ENCODE data around the gene THADA.

Gene THADA

DNA sequence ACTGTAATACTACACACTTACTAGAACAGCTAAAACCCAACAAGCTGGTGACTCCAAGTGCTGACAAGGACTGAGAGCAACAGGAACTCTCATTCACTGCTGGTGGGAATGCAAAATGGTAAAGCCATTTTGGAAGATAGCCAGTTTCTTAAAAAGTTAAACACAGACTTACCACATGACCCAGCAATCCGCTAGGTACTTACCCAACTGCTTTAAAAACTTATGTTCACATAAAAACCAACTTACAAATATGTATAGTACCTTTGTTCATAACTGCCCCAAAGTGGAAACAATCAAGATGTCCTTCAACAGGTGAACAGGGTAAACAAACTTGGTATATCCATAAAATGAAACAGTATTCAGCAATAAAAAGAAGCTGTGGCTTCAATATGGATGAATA is 216.3 kb downstream of the THADA start:
- DNase-seq = no peak

DNA sequence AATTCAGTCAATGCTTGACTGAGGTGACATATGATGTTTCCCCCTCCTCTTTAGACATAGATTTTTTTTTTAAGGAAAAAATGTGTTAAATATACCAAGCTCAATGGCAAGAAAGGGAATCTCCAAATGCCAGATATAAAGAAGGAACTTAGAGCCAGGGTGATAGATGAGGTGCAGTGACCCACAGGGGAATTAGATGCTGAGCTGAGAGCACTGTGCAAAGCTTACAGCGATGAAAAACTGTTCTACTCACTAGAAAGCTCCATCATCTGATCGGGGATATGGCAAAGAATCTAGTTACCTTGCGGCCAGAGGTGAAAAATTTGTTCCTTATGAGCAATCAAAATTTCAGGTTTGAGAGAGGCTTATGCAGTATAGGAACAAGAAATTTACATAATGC is 218.5 kb downstream of the THADA start:
- DNase-seq = no peak

DNA sequence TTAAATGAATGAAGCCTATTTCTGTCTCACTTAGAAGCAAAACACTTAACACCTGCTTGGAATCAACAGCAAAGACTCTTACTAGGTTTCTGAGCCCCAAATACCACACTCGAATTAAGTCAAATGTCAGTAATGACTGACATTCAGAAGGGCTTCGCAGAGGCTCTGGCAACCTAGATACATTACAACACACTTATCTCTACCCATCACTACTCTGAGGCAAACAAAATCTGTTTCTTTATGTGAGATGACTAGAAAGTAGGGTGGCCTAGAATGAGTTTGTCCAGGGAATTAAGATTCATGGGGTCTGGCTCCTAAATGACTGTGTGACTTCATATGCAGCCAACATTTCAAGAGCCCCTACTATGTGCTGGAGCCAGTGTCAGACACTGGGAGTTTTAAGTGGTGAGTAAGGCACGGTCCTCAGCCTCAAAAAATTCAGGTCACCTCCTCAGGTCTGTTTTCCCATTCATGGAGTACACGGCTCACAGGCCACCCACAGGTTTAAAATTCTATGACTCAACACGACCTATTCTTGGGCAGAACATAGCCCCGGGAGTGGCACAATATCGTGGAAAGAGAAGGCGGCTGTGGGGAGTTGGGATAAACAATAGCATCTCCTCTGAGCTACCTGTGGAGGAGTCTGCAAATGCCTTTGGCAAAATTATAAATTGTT is 219.2 kb downstream of the THADA start:
- no peak for DNase-seq

GRCh38 chr2:43375746-43376522 is 219.9 kb downstream of the THADA start:
- no peak for DNase-seq

DNA sequence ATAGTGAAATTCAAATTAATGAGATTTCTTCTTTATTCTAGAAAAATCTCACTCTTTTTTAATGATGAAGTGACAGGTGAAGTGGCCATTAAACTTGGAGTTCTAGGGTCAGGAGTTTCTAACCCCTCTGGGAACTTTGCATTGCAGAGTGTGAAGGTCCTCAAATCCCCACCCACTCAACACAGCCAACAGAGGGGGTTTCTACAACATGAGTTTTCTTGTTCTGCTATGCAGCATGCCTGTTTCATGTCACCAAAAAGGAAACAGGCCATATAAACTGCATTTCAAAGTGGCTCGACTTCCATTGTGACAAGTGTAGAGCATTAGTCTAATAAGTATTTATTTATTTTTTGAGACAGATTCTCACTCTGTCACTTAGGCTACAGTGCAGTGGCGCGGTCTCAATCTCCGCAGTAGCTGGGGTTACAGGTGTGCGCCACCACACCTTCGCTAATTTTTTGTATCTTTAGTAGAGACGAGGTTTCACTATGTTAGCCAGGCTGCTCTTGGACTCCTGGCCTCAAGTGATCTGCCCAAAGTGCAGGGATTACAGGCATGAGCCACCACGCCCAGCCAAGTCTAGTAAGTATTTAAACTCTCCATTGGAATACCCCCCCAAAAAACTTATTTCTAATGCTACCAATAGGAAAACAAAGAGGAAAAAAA is 223.3 kb downstream of the THADA start:
- DNase-seq = no peak

GRCh38 chr2:43370705-43371104 is 225.1 kb downstream of the THADA start:
- no peak for DNase-seq

- DNase-seq = no peak
Measured at GRCh38 chr2:43370146-43370545, 225.7 kb downstream of the THADA start.

- DNase-seq = no peak
Measured at GRCh38 chr2:43368483-43369385, 227.1 kb downstream of the THADA start.

DNA sequence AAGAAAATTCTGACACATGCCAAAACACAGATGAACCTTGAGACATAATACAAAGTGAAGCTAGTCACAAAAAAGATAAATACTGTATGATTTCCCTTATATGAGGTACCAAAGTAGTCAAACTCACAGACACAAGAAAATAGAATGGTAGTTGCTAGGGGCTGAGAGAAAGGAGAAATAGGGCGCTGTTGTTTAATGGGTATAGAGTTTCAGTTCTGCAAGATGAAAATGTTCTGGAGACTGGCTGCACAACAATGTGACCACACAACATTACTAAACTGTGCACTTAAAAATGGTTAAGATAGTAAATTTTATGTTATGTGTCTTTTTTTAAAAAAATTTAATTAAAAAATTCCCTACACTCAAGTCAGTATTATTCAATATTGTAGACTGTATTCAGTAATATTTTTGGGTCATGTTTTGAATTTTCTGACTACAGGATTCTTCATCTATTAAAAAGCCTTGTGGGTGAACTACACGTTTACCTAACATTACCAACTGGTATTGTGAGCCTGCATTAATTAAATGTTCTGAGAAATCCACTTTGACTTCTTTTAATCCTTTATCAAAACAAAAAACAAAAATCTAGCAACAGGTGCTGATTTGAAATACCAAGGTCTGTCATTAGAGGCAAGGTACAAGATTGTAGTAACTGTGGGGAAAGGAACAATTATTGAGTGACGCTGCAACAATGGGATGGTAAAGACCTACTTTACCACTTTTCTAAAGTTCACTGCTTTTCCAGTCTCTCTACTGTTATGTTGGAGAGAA is 228.6 kb downstream of the THADA start:
- no peak for DNase-seq

- DNase-seq = no peak
Measured at GRCh38 chr2:43363120-43363519, 232.7 kb downstream of the THADA start.

GRCh38 chr2:43361286-43361685 is 234.6 kb downstream of the THADA start:
- DNase-seq = peak; percentile 25

DNA sequence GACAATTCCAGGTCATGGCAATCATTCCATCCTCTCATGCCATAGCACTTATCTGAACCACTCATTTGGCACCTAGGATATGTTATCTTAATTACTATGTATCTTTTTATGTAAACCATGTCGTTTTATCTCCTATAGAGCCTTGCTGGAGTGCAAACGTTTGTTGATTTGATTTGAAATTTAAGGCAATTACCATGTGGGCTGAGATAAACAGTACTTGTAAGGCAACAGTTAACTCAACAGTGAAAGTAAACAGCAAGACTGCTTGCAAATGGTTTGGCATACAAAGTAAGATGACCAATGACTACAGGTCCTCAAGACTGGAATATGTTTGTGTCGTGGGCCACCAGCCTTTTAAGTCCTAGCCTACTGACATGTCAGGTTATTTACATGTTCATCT is 235.7 kb downstream of the THADA start:
- no peak for DNase-seq

- DNase-seq = no peak
Measured at GRCh38 chr2:43358410-43359201, 237.2 kb downstream of the THADA start.

DNA sequence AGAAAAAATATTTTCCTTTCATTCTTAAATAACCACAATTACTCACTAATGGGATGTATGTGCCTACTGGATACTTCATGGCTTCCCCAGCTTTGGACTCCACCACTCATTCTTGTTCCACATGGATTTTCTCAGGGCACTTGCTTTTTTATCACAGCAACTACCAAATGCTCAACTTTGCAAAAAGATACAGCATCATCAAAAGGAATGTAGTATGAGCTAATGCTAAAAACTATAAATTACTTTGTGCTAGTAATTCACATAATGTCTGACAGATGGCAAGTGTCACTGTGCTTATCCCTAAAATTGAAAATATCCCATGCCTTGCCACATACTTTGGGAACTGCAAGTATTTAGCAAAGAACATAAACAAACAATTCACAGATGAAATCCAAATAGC is 239.1 kb downstream of the THADA start:
- DNase-seq = peak; percentile 87

- no peak for DNase-seq
Measured at GRCh38 chr2:43355399-43355798, 240.4 kb downstream of the THADA start.

- peak; percentile 66 for DNase-seq
Measured at GRCh38 chr2:43349904-43350303, 245.9 kb downstream of the THADA start.

- DNase-seq = peak; percentile 70
Measured at GRCh38 chr2:43348908-43349661, 246.8 kb downstream of the THADA start.

GRCh38 chr2:43347746-43348145 is 248.1 kb downstream of the THADA start:
- DNase-seq = no peak

GRCh38 chr2:43346602-43347567 is 249.0 kb downstream of the THADA start:
- DNase-seq = no peak

Measured in fibroblast of skin of scalp (primary cell).